CD4-positive, alpha-beta T cell treated with Interleukin-4 for 1 hour (primary cell): ENCODE data around the gene SELENOF.

Experiments
- DNase-seq, 2 donors: peaks; one replicate each; pipeline ENCODE4 v3.0.0-alpha.2; 2020 to 2022

Gene SELENOF

GRCh38 chr1:86913896-86914600 is at the start of gene SELENOF:
TSS of gene SELENOF (minus strand) at chr1:86914126. CDS start at chr1:86914111, 15 bp downstream.
- DNase-seq, result peak; percentile 100

- no peak for DNase-seq
These were observed 46.6 kb upstream of the SELENOF start for GRCh38 chr1:86960548-86960947.

GRCh38 chr1:86957221-86957620 is 43.3 kb upstream of the SELENOF start:
- DNase-seq, result no peak

- no peak for DNase-seq
These were observed 42.3 kb upstream of the SELENOF start for GRCh38 chr1:86956221-86956620.

- no peak for DNase-seq
These were observed 41.8 kb upstream of the SELENOF start for GRCh38 chr1:86955678-86956077.

GRCh38 chr1:86953167-86953566 is 39.2 kb upstream of the SELENOF start:
- no peak for DNase-seq

- no peak for DNase-seq
These were observed 37.5 kb upstream of the SELENOF start for GRCh38 chr1:86951430-86951829.

GRCh38 chr1:86950712-86951419 is 36.9 kb upstream of the SELENOF start:
- DNase-seq, result no peak

- no peak for DNase-seq
These were observed 34.3 kb upstream of the SELENOF start for GRCh38 chr1:86948212-86948611.

- no peak for DNase-seq
These were observed 28.8 kb upstream of the SELENOF start for GRCh38 chr1:86942743-86943142.

- no peak for DNase-seq
These were observed 28.1 kb upstream of the SELENOF start for GRCh38 chr1:86942042-86942441.

GRCh38 chr1:86940599-86940998 is 26.7 kb upstream of the SELENOF start:
- no peak for DNase-seq

GRCh38 chr1:86939406-86939805 is 25.5 kb upstream of the SELENOF start:
- DNase-seq, result no peak

GRCh38 chr1:86938855-86939254 is 24.9 kb upstream of the SELENOF start:
- no peak for DNase-seq

- DNase-seq, result no peak
These were observed 24.5 kb upstream of the SELENOF start for GRCh38 chr1:86938450-86938849.

GRCh38 chr1:86933562-86934377 is 19.8 kb upstream of the SELENOF start:
- DNase-seq, result no peak

GRCh38 chr1:86933051-86933450 is 19.1 kb upstream of the SELENOF start:
- DNase-seq, result no peak

GRCh38 chr1:86928819-86929218 is 14.9 kb upstream of the SELENOF start:
- no peak for DNase-seq

- no peak for DNase-seq
These were observed 13.0 kb upstream of the SELENOF start for GRCh38 chr1:86926883-86927282.

GRCh38 chr1:86925742-86926141 is 11.8 kb upstream of the SELENOF start:
- DNase-seq, result no peak

- no peak for DNase-seq
These were observed 10.5 kb upstream of the SELENOF start for GRCh38 chr1:86924324-86924960.

GRCh38 chr1:86922445-86922844 is 8.5 kb upstream of the SELENOF start:
- no peak for DNase-seq

- no peak for DNase-seq
These were observed 2.8 kb upstream of the SELENOF start for GRCh38 chr1:86916752-86917151.
